ENCODE measurements around the gene BRCA1.

DNA sequence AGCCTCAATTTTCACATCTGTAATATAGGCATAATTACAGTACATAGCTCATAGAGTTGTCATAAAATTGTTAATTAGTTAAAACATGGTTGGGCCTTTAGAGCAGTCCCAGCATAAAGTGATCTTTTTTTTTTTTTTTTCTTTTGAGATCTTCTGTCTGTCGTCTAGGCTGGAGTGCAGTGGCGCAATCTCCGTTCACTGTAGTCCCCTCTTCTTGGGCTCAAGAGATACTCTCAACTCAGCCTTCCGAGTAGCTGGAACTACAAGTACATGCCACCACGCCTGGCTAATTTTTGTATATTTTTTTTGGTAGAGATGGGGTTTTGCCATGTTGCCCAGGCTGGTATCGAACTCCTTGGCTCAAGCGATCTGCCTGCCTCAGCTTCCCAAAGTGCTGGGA is 69.1 kb downstream of the BRCA1 start:
- no peak for TF ChIP-seq CTCF (IDR thresholded peaks at IDR 0.05)
- TF ChIP-seq POLR2A (IDR thresholded peaks at IDR 0.05), result no peak

Data from uterus (tissue), 2 donors.